ENCODE data around the gene HOXA7. TPM values are rescaled to one million over a fixed set of nuclear protein-coding genes. Genes with fewer than 3 reads are reported as not detected.

The HOXA7 gene
- total RNA-seq, 1 donor from 2014 or later: not detected

DNA sequence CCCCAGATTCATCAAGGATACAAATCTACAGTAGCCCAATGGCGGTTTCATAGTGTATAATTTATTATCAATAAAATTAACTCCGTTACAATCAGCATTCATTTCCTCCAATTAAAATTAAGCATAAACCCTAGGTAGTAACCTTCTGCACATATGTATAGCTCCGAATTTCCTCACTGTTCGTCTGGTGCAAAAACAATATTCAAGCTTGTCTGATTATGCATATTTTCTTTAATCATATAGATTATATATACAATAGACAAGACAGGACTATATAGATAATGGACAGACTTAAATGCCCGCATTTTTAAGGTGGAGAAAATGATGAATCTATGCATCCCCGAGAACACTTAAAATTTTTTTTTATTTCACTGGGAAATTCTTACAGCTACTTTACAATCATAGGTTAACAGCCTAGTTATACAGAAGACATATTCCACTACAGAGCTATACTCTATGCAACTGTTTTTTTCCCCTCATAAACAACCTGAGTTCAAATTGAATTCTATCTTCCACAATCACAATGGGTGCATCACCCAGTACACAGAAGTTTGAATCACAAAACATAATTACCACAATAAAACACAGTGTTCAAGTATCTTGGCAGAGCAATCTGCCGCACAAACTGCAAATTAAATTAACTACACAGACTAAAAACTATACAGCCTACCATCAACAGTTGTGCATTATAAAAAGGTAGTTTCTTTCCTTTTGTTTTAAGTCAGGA, 6.2 kb upstream of the HOXA7 start:
- Mint-ChIP-seq H3K9me3 (peaks cover 9% of the 10 kb centered on the region), H3K4me1 (no peaks in the 10 kb centered on the region), H3K4me3 (no peak overlapping the region), H3K27me3 (ENCODE audit: insufficient read depth, low read depth) (peaks cover 90% of the 10 kb centered on the region), H3K36me3 (peaks cover 2% of the 10 kb centered on the region), H3K27ac (no peak overlapping the region)
- no peaks in the 10 kb centered on the region for H3K36me3 ChIP-seq
- H2AFZ ChIP-seq (replicated peaks): no peak overlapping the region
- H3K4me2 ChIP-seq: no peak overlapping the region
- H3K9me3 ChIP-seq (ENCODE audit: low read depth): no peaks in the 10 kb centered on the region
- TF ChIP-seq, protein P1, sequence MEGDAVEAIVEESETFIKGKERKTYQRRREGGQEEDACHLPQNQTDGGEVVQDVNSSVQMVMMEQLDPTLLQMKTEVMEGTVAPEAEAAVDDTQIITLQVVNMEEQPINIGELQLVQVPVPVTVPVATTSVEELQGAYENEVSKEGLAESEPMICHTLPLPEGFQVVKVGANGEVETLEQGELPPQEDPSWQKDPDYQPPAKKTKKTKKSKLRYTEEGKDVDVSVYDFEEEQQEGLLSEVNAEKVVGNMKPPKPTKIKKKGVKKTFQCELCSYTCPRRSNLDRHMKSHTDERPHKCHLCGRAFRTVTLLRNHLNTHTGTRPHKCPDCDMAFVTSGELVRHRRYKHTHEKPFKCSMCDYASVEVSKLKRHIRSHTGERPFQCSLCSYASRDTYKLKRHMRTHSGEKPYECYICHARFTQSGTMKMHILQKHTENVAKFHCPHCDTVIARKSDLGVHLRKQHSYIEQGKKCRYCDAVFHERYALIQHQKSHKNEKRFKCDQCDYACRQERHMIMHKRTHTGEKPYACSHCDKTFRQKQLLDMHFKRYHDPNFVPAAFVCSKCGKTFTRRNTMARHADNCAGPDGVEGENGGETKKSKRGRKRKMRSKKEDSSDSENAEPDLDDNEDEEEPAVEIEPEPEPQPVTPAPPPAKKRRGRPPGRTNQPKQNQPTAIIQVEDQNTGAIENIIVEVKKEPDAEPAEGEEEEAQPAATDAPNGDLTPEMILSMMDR (IDR thresholded peaks at IDR 0.05): no peak
- TF ChIP-seq EZH2phosphoT487 (IDR thresholded peaks at IDR 0.05) (peak; percentile 40), EZH2 (IDR thresholded peaks at IDR 0.05) (peak; percentile 34)
- H3K27me3 ChIP-seq: peaks cover 100% of the 10 kb centered on the region
- no peak overlapping the region for H3K4me3 ChIP-seq
- no peak overlapping the region for H3K9ac ChIP-seq
- H3K4me1 ChIP-seq: no peaks in the 10 kb centered on the region
- H3F3A ChIP-seq (ENCODE audit: low read depth): no peaks in the 10 kb centered on the region
- no peak overlapping the region for H3K27ac ChIP-seq
- H4K20me1 ChIP-seq (ENCODE audit: low read depth): peaks cover 55% of the 10 kb centered on the region
- no peaks in the 10 kb centered on the region for H3K79me2 ChIP-seq (ENCODE audit: low read depth)
- no peak for DNase-seq (ENCODE audit: low spot score)

DNA sequence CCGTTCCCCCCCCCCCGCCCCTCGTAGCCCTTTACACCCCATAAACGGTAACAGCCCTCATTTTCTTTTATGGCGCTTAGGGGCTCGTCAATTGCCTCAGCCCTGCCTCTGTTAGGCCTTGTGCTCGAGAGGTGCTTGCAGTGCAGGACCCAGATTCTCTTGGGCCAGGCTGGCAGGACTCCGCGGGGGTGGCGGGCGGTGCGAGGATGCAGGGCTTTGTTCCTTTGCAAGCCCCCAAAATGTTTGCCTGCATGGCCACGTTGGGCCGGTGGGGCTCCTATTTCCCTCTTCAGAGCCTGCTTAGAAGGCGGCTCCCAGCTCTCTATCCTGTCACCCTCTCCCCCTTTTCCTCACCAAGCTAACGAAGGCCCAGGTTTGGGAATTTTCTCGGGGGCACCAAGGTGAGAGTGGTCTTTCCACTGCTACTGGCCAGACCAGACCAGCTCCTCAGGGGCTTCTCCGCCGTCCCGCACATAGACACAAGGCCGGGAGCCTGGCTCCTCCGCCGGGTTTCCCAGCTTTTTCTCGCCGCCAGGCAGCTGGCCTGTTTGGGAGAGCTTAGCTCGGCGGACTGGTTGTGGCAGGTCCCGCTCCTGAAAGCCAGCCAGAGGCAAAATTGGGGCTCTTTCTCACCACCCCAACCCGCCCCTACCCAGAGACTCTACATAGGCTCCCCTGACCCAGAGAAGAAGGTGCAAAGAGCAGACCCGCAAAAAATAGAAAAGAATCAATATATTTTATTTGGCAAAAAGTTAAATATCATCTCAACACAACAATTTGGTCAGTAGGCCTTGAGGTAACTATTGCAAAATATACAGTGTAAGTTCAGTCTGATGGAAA, 5.5 kb upstream of the HOXA7 start:
- Histone ChIP-seq H3K4me2 (no peak overlapping the region), H3K27ac (no peak overlapping the region), H3K4me3 (no peak overlapping the region), H3K27me3 (peaks cover 100% of the 10 kb centered on the region), H3K79me2 (ENCODE audit: low read depth) (no peaks in the 10 kb centered on the region), H3K36me3 (no peaks in the 10 kb centered on the region), H3K9ac (no peak overlapping the region), H4K20me1 (ENCODE audit: low read depth) (peaks cover 55% of the 10 kb centered on the region), H3K9me3 (ENCODE audit: low read depth) (no peaks in the 10 kb centered on the region), H3K4me1 (no peaks in the 10 kb centered on the region), H3F3A (ENCODE audit: low read depth) (no peaks in the 10 kb centered on the region), H2AFZ (replicated peaks) (no peak overlapping the region)
- TF ChIP-seq EZH2phosphoT487 (IDR thresholded peaks at IDR 0.05) (no peak), EZH2 (IDR thresholded peaks at IDR 0.05) (no peak)
- TF ChIP-seq, protein P1 (IDR thresholded peaks at IDR 0.05): no peak
- Mint-ChIP-seq H3K27ac (no peak overlapping the region), H3K4me3 (no peak overlapping the region), H3K9me3 (peaks cover 12% of the 10 kb centered on the region), H3K27me3 (ENCODE audit: insufficient read depth, low read depth) (peaks cover 90% of the 10 kb centered on the region), H3K4me1 (no peaks in the 10 kb centered on the region), H3K36me3 (peaks cover 2% of the 10 kb centered on the region)
- peak; percentile 50 for DNase-seq (ENCODE audit: low spot score)

DNA sequence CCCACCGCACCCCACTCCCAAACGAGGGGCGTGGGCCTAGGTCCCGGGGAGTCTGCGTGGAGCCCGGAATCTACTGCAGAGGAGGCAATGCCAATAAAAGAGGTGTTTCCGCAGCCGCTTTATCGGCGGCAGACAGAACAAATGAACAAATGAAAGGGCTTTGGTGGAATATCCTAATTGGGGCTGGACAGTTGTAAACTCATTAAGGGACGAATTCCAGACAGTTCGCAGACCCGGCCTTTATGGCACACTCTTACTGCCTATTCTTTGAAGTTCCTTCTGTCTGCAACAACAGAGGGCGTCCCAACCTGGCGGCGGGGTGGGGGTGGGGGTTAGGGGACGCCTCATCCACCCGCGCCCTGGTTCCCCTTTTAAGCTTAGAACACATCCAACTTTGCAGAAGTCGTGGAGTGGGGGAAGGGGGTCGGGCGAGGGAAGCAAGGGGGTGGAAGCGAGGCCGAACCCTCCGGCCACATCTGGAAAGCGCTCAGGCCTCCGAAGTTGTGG, 4.8 kb upstream of the HOXA7 start:
- H4K20me1 ChIP-seq (ENCODE audit: low read depth): peaks cover 55% of the 10 kb centered on the region
- Mint-ChIP-seq H3K36me3 (peaks cover 2% of the 10 kb centered on the region), H3K4me1 (peaks cover 2% of the 10 kb centered on the region), H3K4me3 (peak overlapping the region; percentile 75), H3K27ac (no peak overlapping the region), H3K27me3 (ENCODE audit: insufficient read depth, low read depth) (peaks cover 88% of the 10 kb centered on the region), H3K9me3 (peaks cover 15% of the 10 kb centered on the region)
- no peak overlapping the region for H2AFZ ChIP-seq (replicated peaks)
- no peak for DNase-seq (ENCODE audit: low spot score)
- H3K4me1 ChIP-seq: no peaks in the 10 kb centered on the region
- peak overlapping the region; percentile 8 for H3K4me2 ChIP-seq
- no peaks in the 10 kb centered on the region for H3K79me2 ChIP-seq (ENCODE audit: low read depth)
- H3K9me3 ChIP-seq (ENCODE audit: low read depth): no peaks in the 10 kb centered on the region
- H3K27me3 ChIP-seq: peaks cover 100% of the 10 kb centered on the region
- H3K36me3 ChIP-seq: no peaks in the 10 kb centered on the region
- no peaks in the 10 kb centered on the region for H3F3A ChIP-seq (ENCODE audit: low read depth)
- no peak overlapping the region for H3K27ac ChIP-seq
- peak overlapping the region; percentile 47 for H3K4me3 ChIP-seq
- no peak overlapping the region for H3K9ac ChIP-seq
- TF ChIP-seq EZH2 (IDR thresholded peaks at IDR 0.05) (peak; percentile 91), EZH2phosphoT487 (IDR thresholded peaks at IDR 0.05) (peak; percentile 78)
- TF ChIP-seq, protein P1 (IDR thresholded peaks at IDR 0.05): no peak

All from neural progenitor cell (in vitro differentiated cells).